Keratinocyte (primary cell): ENCODE measurements around the gene INPP5K.

Source experiments
- CTCF ChIP-seq, 3 experiments: IDR thresholded peaks in 1 of 3; conservative IDR thresholded peaks in 1 of 3; optimal IDR thresholded peaks in 1 of 3; 2 replicates in 2 of 3; 3 replicates in 1 of 3; pipeline versions ENCODE3 to v1.5.1; 2011; ENCODE audit warnings: low read length in 3 of 3, mild to moderate bottlenecking in 3 of 3, moderate library complexity in 2 of 3, control low read depth in 1 of 3, inconsistent platforms in 1 of 3; ENCODE audit not compliant: insufficient read depth in 2 of 3; ENCODE audit errors: extremely low read depth in 1 of 3
- EZH2 ChIP-seq: IDR thresholded peaks from one replicate; pipeline ENCODE4 v1.6.1; 2012; ENCODE audit warnings: inconsistent platforms, mild to moderate bottlenecking, low read length, moderate library complexity

- TF ChIP-seq CTCF (optimal IDR thresholded peaks at IDR 0.05 in 1 of 3, IDR thresholded peaks at IDR 0.05 in 1 of 3, conservative IDR thresholded peaks at IDR 0.05 in 1 of 3; ENCODE audit: extremely low read depth in 1 of 3, insufficient read depth in 2 of 3, low read length in 3 of 3) (no peak), EZH2 (no peak)
Observed at GRCh38 chr17:1548032-1548431, 31.6 kb upstream of the INPP5K start.
